GM21528 (cell line): Measurements from ENCODE around the gene COPRS.
"Not testable (repeated sequence)": the region's sequence is repeated elsewhere in the genome, so short reads cannot be mapped to it uniquely, and the experiment has no call there.

Experiments used
- ATAC-seq: cut with Tn5 transposase; IDR thresholded peaks from one replicate; pipeline ENCODE4 v1.9.1; 2021; ENCODE audit warnings: mild to moderate bottlenecking, moderate library complexity; ENCODE audit not compliant: unreplicated experiment, low FRiP score

COPRS gene

GRCh38 chr17:31815212-31815730 lies 43.8 kb downstream of the COPRS start:
- no peak for ATAC-seq

DNA sequence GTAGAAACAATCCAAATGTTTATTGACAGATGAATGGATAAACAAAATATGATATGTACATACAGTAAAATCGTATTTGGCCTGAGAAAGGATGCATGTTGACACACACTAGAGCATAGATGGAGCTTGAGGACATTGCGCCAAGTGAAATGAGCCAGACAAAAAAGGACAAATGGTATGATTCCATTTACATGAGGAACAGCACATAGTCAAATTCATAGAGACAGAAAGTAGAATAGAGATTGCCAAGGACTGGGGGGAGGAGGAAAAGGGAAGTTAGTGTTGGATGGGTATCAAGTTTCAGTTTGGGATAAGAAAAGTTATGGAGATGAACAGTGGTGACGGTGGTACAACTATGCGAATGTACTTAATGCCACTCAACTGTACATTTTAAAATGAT lies 47.9 kb downstream of the COPRS start:
- ATAC-seq: no peak

DNA sequence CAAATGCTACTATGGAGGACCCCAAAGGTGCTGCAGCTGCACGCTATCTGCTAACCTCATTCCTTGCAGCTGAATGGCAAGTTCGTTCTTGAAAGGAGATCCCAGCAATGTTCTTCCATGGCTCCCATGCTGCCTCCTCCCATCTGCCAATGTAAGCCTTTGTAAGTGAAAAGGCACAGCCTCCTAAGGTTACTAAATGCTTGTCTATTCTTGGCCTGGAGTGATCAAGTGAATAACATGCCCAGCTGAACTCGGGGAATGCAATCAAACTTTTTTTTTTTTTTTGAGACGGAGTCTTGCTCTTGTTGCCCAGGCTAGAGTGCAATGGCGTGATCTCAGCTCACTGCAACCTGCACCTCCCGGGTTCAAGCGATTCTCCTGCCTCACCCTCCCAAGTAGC lies 49.2 kb downstream of the COPRS start:
- ATAC-seq: not testable (repeated sequence)

GRCh38 chr17:31808521-31809050 lies 50.5 kb downstream of the COPRS start:
- no peak for ATAC-seq

- ATAC-seq: no peak
Observed at GRCh38 chr17:31807846-31808245, 51.2 kb downstream of the COPRS start.

DNA sequence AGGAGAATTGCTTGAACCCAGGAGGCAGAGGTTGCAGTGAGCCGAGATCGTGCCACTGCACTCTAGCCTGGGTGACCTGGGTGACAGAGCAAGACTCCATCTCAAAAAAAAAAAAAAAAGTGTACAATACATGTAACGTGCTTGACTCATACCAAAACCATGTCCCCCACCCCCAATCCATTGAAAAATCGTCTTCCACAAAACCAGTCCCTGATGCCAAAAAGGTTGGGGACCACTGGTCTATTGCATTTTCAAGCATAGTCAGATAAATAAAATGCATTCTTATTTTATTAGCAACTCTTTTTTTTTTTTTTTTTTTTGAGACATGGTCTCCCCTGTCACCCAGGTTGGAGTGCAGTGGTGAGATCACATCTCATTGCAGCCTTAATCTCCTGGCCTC lies 52.1 kb downstream of the COPRS start:
- ATAC-seq: no peak

DNA sequence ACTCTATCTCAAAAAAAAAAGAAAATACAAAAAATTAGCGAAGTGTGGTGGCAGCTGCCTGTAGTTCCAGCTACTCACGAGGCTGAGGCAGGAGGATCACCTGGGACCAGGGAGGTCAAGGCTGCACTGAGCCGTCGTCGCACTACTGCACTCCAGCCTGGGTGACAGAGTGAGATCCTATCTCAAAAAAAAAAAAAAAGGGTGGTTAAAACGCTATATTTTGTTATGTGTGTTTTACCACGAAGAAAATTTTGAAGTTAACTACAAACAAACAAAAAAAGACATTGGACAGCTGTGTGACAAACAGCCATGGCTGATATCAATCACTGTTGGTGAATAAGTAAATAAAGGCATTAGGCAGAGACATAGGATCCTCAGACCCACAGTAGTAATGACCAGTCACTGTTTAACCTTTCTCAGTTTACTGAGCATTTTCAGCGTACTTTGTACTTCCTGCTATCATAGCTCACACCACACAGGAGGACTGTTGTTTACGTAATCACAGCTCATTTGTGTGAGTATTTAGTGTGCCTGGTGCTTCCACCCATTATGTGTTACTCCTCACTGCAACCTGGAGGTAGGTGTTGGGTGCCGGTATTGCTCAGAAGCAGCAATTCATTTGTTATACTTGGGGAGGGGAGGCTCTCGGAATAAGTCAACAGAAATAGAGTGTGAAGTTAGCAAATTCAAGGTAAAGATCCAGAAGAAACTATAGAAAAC lies 55.4 kb downstream of the COPRS start:
- no peak for ATAC-seq

DNA sequence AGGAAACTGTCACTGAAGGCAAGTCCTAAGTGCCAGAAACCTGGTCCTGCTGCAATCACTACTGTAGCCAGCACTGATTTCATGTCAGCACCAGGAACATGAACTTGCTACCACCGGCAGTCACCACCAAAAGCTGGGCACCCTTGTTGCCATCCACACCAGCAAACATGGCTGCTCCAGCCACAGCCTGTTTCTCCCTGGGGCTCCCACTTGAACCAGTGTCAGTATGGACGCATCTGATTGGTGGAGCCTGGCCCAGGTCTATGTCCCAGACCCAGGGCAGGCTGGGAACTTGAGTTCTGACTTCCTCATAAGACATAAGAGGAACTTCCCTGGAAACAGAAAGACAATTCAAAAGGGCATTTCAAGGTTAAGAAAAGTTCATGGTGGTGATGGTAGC lies 56.5 kb downstream of the COPRS start:
- no peak for ATAC-seq
